Ectodermal cell (in vitro differentiated cells): ENCODE results near the gene TNPO2. TPM values are rescaled to one million over a fixed set of nuclear protein-coding genes. Genes with fewer than 3 reads are reported as not detected.
A peak's percentile ranks its signal among the peaks of the same experiment; 100 is the strongest.

Source experiments
- H3K27ac ChIP-seq: 2 replicates; pipeline ENCODE4 v1.7.0; 2013; ENCODE audit warnings: mild to moderate bottlenecking, low read depth, low read length; ENCODE audit not compliant: insufficient read depth, poor library complexity, severe bottlenecking
- H3K27me3 ChIP-seq: 2 replicates; pipeline ENCODE4 v1.7.0; 2013; ENCODE audit warnings: mild to moderate bottlenecking, low read length; ENCODE audit not compliant: insufficient read depth, control insufficient read depth, poor library complexity, severe bottlenecking
- H3K36me3 ChIP-seq: one replicate; pipeline ENCODE4 v1.7.0; 2013; ENCODE audit warnings: low read length; ENCODE audit not compliant: control insufficient read depth, insufficient read depth
- H3K4me1 ChIP-seq: one replicate; pipeline ENCODE4 v1.7.0; 2013; ENCODE audit warnings: low read length; ENCODE audit not compliant: control insufficient read depth, insufficient read depth
- H3K4me3 ChIP-seq: 2 replicates; pipeline ENCODE4 v1.7.0; 2013; ENCODE audit warnings: low read depth, low read length, control low read depth; ENCODE audit not compliant: insufficient read depth
- H3K9me3 ChIP-seq: 2 replicates; pipeline ENCODE4 v1.7.0; 2013; ENCODE audit warnings: mild to moderate bottlenecking, low read length, moderate library complexity; ENCODE audit not compliant: control insufficient read depth
- WGBS, 2 experiments: methylation state at CpG; one replicate each; pipeline ENCODE4 v1.1.7; 2013; ENCODE audit warnings: missing lambda C conversion rate in 2 of 2; 5-methylcytosine and 5-hydroxymethylcytosine counted together
- polyA plus RNA-seq, 4 experiments: library from polyadenylated mRNA; stranded (reverse); fragments of 50-300 nt; gene quantifications; one replicate each; pipeline ENCODE4 v1.2.3, GENCODE V29; 2013

Gene TNPO2
- 94.7 TPM for polyA plus RNA-seq (2013, experiment 1 of 4)
- 90.7 TPM for polyA plus RNA-seq (2013, experiment 2 of 4)
- 66.9 TPM for polyA plus RNA-seq (2013, experiment 3 of 4)
- polyA plus RNA-seq (2013, experiment 4 of 4): 78.1 TPM

DNA sequence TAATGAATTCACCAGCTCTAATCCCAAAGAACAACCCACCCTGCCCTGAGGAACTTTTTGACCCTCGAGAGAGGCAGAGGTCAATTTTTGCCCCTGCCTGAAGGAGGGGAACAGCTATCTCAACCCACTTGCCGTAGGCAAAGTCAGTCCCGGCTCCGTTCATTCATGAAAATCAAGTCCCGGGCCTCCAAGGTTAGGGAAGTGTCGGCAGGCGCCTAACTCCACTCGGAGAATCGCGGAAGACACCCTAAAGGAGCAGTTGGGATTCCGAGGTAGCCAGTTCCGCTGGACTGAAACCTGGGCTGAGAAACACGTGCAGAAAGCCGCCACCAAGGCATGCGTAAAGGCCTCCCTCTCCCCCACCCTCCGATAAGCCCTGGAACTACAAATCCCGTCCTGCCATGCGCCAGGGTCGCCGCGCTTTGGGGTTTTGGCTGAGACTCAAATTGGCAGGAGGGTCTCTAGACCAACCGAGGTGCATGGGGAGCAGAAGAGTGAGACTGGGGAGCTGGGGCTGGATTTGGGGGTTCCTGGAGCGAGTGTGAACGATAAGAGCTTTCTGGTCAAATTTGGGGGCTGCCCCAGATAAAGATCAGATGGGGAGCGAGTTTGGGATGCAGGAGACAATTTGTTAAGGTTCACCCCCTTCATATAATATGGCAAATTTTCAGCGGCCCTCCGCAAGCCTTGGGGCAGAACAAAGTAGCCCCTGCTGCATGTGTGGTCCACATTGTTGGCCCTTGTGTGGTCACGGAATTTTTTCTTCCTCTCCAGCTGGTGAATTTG lies at the start of gene TNPO2:
Gene TNPO2 (minus strand): TSS at position 292 of the 786 bp plus-strand sequence. CDS start 2,955 bp downstream, outside the sequence.
- Histone ChIP-seq H3K4me1 (no peaks in the 10 kb centered on the region), H3K9me3 (no peaks in the 10 kb centered on the region), H3K36me3 (peaks cover under 1% of the 10 kb centered on the region), H3K4me3 (peak within 1 kb of the TSS; percentile 65), H3K27ac (peak within 1 kb of the TSS; percentile 85), H3K27me3 (no peaks in the 10 kb centered on the region)
- 6 to 8% methylated on average over 28 of the region's 28 CpGs for WGBS, 2 experiments

DNA sequence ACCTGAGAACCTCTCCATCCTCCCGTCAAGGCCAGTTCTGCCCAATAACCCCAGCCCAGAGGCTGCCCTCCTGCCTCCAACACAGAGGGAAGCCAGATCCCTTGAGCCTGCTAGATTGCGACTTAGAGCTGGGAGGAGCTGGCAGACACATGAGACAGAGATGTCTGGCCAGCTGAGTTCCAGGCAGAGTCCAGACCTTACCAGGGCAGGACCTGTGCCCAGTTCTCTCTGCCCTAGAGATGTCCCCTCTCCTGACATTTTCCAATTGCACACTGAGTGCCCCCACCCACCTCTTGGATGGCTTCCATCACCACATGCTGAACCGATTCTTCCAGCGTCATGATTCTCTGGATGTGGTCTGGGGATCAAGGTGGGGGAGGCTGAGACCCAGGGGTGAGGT lies 48.6 kb upstream of the TNPO2 start:
- WGBS, 2 experiments: 82 to 87% methylated on average over 4 of the region's 4 CpGs
- Histone ChIP-seq H3K27ac (no peak overlapping the region), H3K4me1 (peaks cover 10% of the 10 kb centered on the region), H3K4me3 (no peak overlapping the region), H3K9me3 (no peaks in the 10 kb centered on the region), H3K27me3 (peaks cover 13% of the 10 kb centered on the region), H3K36me3 (no peaks in the 10 kb centered on the region)

DNA sequence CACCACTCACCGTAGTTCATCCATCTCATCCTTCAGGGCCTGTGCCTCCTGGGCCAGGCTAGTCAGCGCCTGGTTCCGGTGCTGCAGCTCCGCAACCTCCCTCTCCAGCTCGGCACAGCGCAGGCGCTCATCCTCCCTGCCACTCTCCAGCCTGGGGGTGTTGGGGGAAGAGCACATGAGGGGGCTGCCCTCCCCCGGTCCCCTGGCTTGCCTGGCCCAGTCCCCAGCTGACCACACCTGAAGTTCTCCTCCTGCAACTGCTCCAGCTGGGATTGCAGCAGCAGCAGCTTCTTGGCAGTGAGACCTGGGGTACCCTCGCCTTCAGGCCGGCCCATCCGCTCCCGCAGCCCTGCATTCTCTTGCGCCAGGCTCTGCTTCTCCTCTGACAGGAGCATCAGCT lies 47.2 kb upstream of the TNPO2 start:
- no peaks in the 10 kb centered on the region for H3K9me3 ChIP-seq
- no peaks in the 10 kb centered on the region for H3K36me3 ChIP-seq
- peaks cover 10% of the 10 kb centered on the region for H3K4me1 ChIP-seq
- H3K4me3 ChIP-seq: no peak overlapping the region
- H3K27me3 ChIP-seq: peaks cover 13% of the 10 kb centered on the region
- H3K27ac ChIP-seq: no peak overlapping the region
- 97% methylated on average over 13 of the region's 13 CpGs for WGBS, 2 experiments

DNA sequence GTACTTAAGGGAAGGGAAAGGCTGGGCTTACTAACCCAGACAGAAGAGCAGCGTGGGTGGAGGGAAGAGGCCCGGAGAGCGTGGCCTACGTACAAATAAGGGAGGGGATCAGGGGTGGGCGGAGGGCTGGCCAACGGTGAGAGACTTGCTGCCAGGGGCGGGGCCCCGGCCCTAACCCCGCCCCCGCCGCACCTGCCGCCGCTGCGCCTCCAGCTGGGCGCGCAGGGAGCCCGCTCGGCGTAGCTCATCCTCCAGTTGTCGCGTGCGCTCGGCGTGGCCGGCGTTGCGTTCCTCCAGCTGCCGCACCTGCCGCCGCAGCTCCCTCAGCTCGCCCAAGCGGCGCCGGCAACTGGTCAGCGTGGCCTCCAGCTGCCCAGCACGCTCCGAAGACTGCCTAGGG lies 46.0 kb upstream of the TNPO2 start:
- H3K36me3 ChIP-seq: no peaks in the 10 kb centered on the region
- 5% methylated on average over 37 of the region's 37 CpGs for WGBS, 2 experiments
- H3K27ac ChIP-seq: no peak overlapping the region
- H3K4me1 ChIP-seq: peaks cover 6% of the 10 kb centered on the region
- H3K27me3 ChIP-seq: peaks cover 7% of the 10 kb centered on the region
- peak overlapping the region; percentile 1 for H3K4me3 ChIP-seq
- H3K9me3 ChIP-seq: no peaks in the 10 kb centered on the region

DNA sequence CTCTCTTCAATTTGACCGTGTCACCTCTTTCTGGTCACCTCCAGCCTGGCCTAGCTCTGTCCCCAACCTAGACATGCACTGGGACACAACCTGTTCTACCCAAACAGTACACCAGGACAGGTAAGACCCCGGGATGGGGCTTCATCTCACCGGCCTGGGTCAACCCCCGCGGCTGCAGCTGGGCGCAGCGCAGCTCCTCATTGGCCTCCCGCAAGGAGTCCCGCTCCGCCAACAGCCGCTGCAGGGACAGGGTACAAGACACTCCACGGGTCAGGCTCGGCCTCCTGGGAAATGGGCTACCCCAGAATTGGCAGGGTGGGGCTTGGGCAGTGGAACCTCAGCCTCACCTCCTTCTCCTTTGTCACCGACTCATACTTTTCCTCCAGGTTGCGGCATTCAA lies 43.9 kb upstream of the TNPO2 start:
- H3K27ac ChIP-seq: no peak overlapping the region
- H3K27me3 ChIP-seq: peaks cover 6% of the 10 kb centered on the region
- no peaks in the 10 kb centered on the region for H3K36me3 ChIP-seq
- no peak overlapping the region for H3K4me3 ChIP-seq
- 94 to 95% methylated on average over 15 of the region's 15 CpGs for WGBS, 2 experiments
- no peaks in the 10 kb centered on the region for H3K9me3 ChIP-seq
- H3K4me1 ChIP-seq: peaks cover 6% of the 10 kb centered on the region

DNA sequence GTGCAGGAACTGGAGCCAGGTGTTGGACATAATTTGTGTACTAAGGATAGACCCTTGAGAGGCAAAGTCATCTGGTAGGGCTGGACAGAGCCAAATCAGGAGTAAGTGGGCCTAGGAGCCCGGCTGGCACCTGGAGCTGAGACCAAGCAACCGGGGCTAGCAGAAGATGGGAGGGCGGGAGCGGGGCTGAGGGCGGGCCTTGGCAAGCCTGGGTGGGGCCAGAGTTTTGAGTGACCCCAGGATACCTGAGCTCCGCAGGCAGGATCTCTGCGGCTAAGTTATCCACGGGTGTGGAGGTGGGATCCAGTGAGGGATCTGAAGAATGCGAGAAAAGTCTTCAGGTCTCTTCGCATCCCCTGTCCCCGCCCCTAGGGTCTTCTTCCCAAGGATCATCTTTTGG lies 43.4 kb upstream of the TNPO2 start:
- Histone ChIP-seq H3K27ac (no peak overlapping the region), H3K9me3 (no peaks in the 10 kb centered on the region), H3K36me3 (no peaks in the 10 kb centered on the region), H3K4me1 (peaks cover 6% of the 10 kb centered on the region), H3K27me3 (peaks cover 6% of the 10 kb centered on the region), H3K4me3 (no peak overlapping the region)
- 88 to 89% methylated on average over 11 of the region's 11 CpGs for WGBS, 2 experiments

DNA sequence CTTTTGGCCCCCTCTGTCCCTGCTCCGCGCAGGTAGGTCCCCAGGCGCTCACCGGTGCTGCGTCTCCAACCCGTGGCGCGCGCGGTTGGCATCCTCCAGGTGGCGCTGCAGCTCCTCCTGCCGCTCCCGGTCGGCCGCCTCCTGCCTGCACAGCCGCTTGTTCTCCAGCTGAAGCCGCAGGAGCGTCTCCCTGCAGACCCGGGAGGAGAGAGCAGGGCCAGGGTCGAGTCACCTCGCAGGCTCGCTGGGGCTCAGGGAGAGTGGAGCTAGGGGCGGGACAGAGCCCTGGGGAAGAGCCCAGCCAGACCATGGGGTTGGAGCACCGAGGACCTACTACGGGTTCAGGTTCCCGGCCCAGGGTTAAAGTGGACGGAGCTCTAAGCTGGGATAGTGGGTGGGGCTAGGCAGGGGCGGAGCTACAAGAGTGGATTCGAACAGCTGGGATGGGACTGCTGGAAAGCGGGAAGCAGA lies 42.4 kb upstream of the TNPO2 start:
- peak overlapping the region; percentile 73 for H3K27ac ChIP-seq
- peaks cover 6% of the 10 kb centered on the region for H3K27me3 ChIP-seq
- no peaks in the 10 kb centered on the region for H3K9me3 ChIP-seq
- WGBS, 2 experiments: 4 to 5% methylated on average over 30 of the region's 30 CpGs
- peaks cover 6% of the 10 kb centered on the region for H3K4me1 ChIP-seq
- H3K4me3 ChIP-seq: peak overlapping the region; percentile 57
- no peaks in the 10 kb centered on the region for H3K36me3 ChIP-seq

DNA sequence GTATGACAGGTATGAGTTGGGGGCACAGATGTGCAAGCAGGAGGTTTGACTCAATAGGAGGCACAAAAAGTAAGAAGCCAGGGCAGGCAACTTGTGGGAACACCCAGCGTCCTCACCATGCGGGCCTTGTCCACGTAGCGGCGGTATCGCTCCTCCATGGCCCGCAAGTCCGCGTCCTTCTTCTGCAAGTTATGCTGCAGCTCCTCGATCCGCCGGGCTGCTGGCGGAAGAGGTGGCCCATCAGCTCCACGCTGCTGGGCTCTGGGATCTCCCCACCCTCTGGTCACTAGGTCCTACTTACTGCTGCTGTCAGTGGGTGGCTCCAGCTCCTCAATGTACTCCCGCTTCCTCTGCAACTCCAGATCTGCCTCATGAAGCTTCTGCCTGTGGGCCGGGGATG lies 41.0 kb upstream of the TNPO2 start:
- WGBS, 2 experiments: 96% methylated on average over 16 of the region's 16 CpGs
- no peaks in the 10 kb centered on the region for H3K9me3 ChIP-seq

DNA sequence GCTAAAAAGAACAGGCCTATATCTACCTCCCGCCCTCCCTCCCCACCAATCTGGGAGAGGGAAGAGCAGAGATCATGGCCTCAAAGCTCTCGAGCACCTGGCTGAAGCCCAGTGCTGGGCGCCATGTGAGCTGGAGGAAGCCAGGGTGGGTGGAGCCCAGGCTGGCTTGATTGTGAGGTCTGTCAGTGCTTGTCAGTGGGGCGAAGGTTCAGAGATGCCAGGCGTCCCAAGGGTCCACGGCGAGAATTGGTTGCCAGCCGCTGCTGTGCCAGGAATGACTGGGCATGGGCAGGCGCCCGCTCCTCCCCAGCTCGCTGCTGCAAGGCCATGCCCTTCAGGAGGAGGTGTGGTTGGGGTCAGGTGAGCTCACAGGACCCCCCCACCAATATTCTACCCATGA lies 39.4 kb upstream of the TNPO2 start:
- Histone ChIP-seq H3K4me3 (no peak overlapping the region), H3K36me3 (no peaks in the 10 kb centered on the region)
- 95 to 96% methylated on average over 11 of the region's 11 CpGs for WGBS, 2 experiments

More for the DNA sequence above, 41.0 kb upstream of the TNPO2 start:
- no peak overlapping the region for H3K27ac ChIP-seq
- peaks cover 6% of the 10 kb centered on the region for H3K4me1 ChIP-seq
- H3K4me3 ChIP-seq: no peak overlapping the region
- no peaks in the 10 kb centered on the region for H3K36me3 ChIP-seq
- no peaks in the 10 kb centered on the region for H3K27me3 ChIP-seq

DNA sequence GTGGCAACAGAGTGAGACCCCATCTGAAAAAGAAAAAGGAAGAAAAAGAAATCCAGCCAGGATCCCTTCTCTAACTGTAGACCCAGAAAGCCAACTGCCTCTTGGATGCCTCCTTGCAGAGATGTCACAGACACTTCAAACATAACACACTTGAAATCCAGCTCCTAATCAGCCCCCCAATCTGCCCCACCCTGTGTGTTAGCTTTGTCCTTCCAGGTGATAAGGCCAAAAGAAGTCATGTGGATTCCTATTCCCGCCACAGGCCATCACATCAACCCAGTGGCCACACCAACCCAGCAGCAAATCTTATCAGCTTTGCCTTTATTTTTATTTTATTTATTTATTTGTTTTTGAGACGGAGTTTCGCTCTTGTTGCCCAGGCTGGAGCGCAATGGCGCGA lies 36.0 kb upstream of the TNPO2 start:
- no peaks in the 10 kb centered on the region for H3K27me3 ChIP-seq
- WGBS, 2 experiments: 88% methylated on average over 1 to 6 of the region's 6 CpGs
- H3K9me3 ChIP-seq: no peaks in the 10 kb centered on the region
- no peak overlapping the region for H3K27ac ChIP-seq
- peaks cover 3% of the 10 kb centered on the region for H3K4me1 ChIP-seq
- no peak overlapping the region for H3K4me3 ChIP-seq
- H3K36me3 ChIP-seq: no peaks in the 10 kb centered on the region

More for the DNA sequence above, 39.4 kb upstream of the TNPO2 start:
- no peaks in the 10 kb centered on the region for H3K9me3 ChIP-seq
- no peaks in the 10 kb centered on the region for H3K4me1 ChIP-seq
- H3K27me3 ChIP-seq: no peaks in the 10 kb centered on the region
- no peak overlapping the region for H3K27ac ChIP-seq
